Pancreas (tissue), 10 donors: ENCODE data around the gene PRKAB1. TPM values are rescaled to one million over a fixed set of nuclear protein-coding genes. Genes with fewer than 3 reads are reported as not detected.

Experiments used
- ATAC-seq, 4 donors: fragments of 200-7000 bp; cut with Tn5 transposase; one replicate each; pipeline versions ENCODE4 v1.8.0 to v1.9.1; 2020; ENCODE audit warnings: mild to moderate bottlenecking in 4 of 4, moderate library complexity in 4 of 4
- DNase-seq, 6 donors: peaks; one replicate each; pipeline ENCODE4 v3.0.0-alpha.2; 2020
- FAIRE-seq: peaks from 2 replicates; lab custom pipeline; 2012; peaks lifted over from hg19 to GRCh38; lab: Jason Lieb, UNC
- H3K27ac ChIP-seq, 4 donors: fragments of 200-600 bp; sonication (generic); 1 replicate in 3 of 4; 2 replicates in 1 of 4; pipeline versions ENCODE4 v1.5.0 to v1.8.0; 2020
- H3K27me3 ChIP-seq, 4 donors: fragments of 200-600 bp; one replicate each; pipeline ENCODE4 v1.8.0; 2021
- H3K36me3 ChIP-seq, 3 donors: fragments of 200-600 bp; sonication (generic) in 1 of 3; one replicate each; pipeline versions ENCODE4 v1.5.0 to v1.8.0; 2020 to 2021
- H3K4me1 ChIP-seq, 3 donors: fragments of 200-600 bp; one replicate each; pipeline ENCODE4 v1.8.0; 2021
- H3K4me3 ChIP-seq, 4 donors: fragments of 200-600 bp; sonication (generic) in 2 of 4; one replicate each; pipeline versions ENCODE4 v1.5.0 to v1.8.0; 2020 to 2021
- H3K9me3 ChIP-seq, 4 donors: fragments of 200-600 bp; one replicate each; pipeline ENCODE4 v1.8.0; 2021
- WGBS, 2 donors: extraction: QIAGEN DNeasy Blood & Tissue Kit; methylation state at CpG; one replicate each; pipeline ENCODE4 v1.1.7; 2013; 5-methylcytosine and 5-hydroxymethylcytosine counted together
- intact Hi-C, 3 donors: fragments of 100-400 bp; cut with DNase I; formaldehyde crosslinking; loops; one replicate each; pipeline versions ENCODE4 v1.11.1 to v1.14.2; 2022
- polyA plus RNA-seq, 2 donors: library from polyadenylated mRNA; stranded (reverse); fragments of 200-250 nt; gene quantifications; one replicate each; pipeline ENCODE4 v1.2.3, GENCODE V29; 2013
- total RNA-seq, 6 donors: library from RNA; stranded (reverse); fragmentation: NEBNext Ultra II Directional in 4 of 6; extraction: Animal tissue kit (Norgen Biotek cat#: 25700) in 4 of 6; gene quantifications; one replicate each; pipeline versions ENCODE4 v1.2.1 to v1.2.4, GENCODE V29; 2021 to 2023
- TF ChIP-seq, protein P1 (sequence below), 4 donors: fragments of 200-600 bp; sonication (generic) in 3 of 4; IDR thresholded peaks; one replicate each; pipeline versions ENCODE4 v1.5.0 to v1.8.0; 2021; ENCODE audit warnings: antibody characterized with exemption in 4 of 4
- donor health status: healthy with polysubstance abuse.
- donor health status: DM: no; HTN: no; CAD: no; lungs with moderate emphysema.
- donor health status: DM: no; HTN: no; CAD: no.
- donor health status: control.
- donor health status: control.
- donor health status: Bipolar disorder and iron deficiency.
- donor health status: DM: yes; HTN: yes; CAD: no.
- donor health status: DM: no; HTN: no; CAD: no.
- donor health status: DM: no; HTN: no; CAD: no.
- donor health status: DM: yes; HTN: yes; CAD: no.

Gene PRKAB1
- total and polyA plus RNA-seq, 8 donors: 12.4 to 38.2 (median 20.5) TPM

DNA sequence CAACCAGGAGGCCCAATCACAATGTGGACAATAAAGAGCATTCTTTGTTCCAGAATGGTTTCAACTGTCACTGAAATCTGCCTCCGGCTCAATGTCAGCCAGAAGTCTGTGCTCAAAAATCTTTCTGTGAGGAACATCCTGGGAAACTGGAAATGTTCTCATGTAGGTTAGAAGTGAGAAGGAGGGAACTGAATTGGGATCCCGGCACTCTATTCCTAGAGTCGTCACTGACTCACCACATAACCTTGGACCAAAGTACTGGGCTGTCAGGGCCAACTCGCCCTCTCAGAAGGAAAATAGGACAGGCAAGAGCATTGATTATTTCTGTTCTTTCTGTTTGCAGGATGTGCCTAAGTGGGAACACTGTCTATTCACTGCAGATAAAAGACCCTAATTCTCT lies 57.6 kb downstream of the PRKAB1 start:
- FAIRE-seq (no peak), DNase-seq (no peak), ATAC-seq (no peak)
- no peak overlapping the region for H3K4me3 ChIP-seq
- H3K27ac ChIP-seq: no peak overlapping the region
- H3K36me3 ChIP-seq: no peaks in the 10 kb centered on the region
- H3K4me1 ChIP-seq: no peaks in the 10 kb centered on the region
- TF ChIP-seq, protein P1, sequence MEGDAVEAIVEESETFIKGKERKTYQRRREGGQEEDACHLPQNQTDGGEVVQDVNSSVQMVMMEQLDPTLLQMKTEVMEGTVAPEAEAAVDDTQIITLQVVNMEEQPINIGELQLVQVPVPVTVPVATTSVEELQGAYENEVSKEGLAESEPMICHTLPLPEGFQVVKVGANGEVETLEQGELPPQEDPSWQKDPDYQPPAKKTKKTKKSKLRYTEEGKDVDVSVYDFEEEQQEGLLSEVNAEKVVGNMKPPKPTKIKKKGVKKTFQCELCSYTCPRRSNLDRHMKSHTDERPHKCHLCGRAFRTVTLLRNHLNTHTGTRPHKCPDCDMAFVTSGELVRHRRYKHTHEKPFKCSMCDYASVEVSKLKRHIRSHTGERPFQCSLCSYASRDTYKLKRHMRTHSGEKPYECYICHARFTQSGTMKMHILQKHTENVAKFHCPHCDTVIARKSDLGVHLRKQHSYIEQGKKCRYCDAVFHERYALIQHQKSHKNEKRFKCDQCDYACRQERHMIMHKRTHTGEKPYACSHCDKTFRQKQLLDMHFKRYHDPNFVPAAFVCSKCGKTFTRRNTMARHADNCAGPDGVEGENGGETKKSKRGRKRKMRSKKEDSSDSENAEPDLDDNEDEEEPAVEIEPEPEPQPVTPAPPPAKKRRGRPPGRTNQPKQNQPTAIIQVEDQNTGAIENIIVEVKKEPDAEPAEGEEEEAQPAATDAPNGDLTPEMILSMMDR (IDR thresholded peaks at IDR 0.05): no peak
- WGBS, 2 donors: 80 to 82% methylated on average over 4 of the region's 4 CpGs
- intact Hi-C loops: no loop called here
- H3K27me3 ChIP-seq: no peaks in the 10 kb centered on the region
- H3K9me3 ChIP-seq: no peaks in the 10 kb centered on the region

DNA sequence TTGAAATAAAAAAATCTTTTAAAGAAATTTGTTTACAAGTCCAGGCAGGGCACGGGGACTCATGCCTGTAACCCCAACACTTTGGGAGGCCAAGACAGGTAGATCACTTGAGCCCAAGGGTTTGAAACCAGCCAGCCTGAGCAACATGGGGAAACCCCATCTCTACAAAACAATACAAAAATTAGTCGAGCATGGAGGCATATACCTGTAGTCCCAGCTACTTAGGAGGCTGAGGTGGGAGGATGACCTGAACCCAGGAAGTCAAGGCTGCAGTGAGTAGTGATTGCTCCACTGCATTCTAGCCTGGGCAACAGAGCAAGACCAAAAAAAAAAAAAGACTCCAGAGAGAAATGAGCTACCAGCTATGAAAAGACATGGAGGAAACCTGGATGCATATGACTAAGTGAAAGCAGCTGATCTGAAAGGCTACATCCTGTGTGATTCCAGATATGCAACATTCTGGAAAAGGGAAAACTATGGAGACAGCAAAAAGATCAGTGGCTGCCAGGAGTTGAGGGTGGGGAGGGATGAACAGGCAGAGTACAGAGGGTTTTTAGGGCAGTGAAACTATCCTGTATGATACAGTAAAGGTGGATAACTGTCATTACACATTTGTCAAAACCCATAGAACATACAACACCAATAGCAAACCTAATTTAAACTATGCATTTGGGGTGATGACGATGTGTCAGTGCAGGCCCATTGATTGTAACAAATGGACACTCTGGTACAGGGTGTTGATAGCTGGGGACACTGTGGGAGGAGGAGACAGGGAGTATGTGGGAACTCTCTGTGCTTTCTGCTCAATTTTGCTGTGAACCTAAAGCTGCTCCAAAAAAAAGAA lies 59.9 kb downstream of the PRKAB1 start:
- no peaks in the 10 kb centered on the region for H3K36me3 ChIP-seq
- FAIRE-seq (no peak), ATAC-seq (no peak), DNase-seq (no peak)
- intact Hi-C loops: no loop called here
- H3K4me3 ChIP-seq: no peak overlapping the region
- no peak overlapping the region for H3K27ac ChIP-seq
- no peaks in the 10 kb centered on the region for H3K4me1 ChIP-seq
- H3K9me3 ChIP-seq: no peaks in the 10 kb centered on the region
- 85 to 99% methylated on average over 3 of the region's 3 CpGs for WGBS, 2 donors
- TF ChIP-seq, protein P1 (IDR thresholded peaks at IDR 0.05): no peak
- H3K27me3 ChIP-seq: no peaks in the 10 kb centered on the region

DNA sequence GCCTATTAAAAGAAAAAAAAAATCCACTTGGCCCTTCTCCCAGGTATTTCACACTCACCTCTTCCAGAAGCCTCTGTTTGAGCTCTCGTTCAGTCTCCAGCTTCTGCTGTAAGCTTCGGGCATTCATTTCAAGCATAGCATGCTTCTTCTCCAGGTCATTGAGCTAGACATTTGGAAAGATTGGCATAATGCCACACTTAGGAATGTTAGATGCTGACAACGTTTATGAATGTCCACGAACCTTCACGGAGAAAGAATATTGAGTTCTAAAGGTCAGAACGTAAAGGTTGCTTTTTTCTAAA lies 60.5 kb downstream of the PRKAB1 start:
- Histone ChIP-seq H3K4me1 (no peaks in the 10 kb centered on the region), H3K27me3 (no peaks in the 10 kb centered on the region), H3K9me3 (no peaks in the 10 kb centered on the region), H3K4me3 (no peak overlapping the region), H3K36me3 (no peaks in the 10 kb centered on the region), H3K27ac (no peak overlapping the region)
- ATAC-seq: no peak
- 61 to 65% methylated on average over 6 of the region's 6 CpGs for WGBS, 2 donors
- intact Hi-C loops: no loop called here
- TF ChIP-seq, protein P1 (IDR thresholded peaks at IDR 0.05): no peak
- FAIRE-seq: no peak
- no peak for DNase-seq

DNA sequence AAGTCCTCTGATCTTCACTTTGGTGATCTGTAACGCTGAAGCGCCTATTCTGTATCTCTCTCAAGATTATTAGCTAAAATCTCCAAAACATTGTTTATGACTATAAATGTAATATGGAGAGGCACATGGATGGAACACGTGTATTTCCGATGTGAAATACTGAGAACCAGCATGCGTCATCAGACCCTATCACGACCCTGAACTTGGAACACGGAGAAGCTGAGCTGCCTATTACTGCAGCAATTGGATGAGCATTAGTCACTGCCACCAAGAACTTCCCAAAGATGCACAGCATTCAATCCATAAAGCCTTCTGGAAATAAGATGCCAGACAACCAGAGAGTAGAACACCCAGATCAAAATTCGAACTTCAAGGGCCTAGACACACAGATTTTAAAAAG lies 61.9 kb downstream of the PRKAB1 start:
- TF ChIP-seq, protein P1 (IDR thresholded peaks at IDR 0.05): no peak
- 93 to 96% methylated on average over 8 of the region's 8 CpGs for WGBS, 2 donors

DNA sequence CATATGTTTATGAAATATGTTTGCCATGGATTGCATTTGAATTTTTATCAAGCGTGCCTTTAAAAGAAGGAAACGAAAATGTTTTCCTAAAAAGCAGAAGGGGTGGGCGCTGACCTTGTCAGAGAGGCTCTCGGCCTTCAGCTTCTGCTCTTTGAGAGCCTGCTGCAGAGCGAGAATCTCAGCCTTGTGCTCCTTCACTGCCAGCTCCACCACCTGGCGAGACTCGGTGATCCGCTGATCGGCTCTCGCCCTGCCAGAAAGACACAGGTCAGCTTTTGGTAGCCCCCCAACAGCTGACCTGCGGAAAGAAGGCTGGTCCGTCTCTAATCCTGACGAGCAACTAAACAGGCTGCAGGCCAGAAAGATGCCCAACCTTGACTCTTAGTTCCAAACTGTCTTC lies 62.4 kb downstream of the PRKAB1 start:
- no peaks in the 10 kb centered on the region for H3K9me3 ChIP-seq
- TF ChIP-seq, protein P1 (IDR thresholded peaks at IDR 0.05): no peak
- FAIRE-seq: no peak
- no peak overlapping the region for H3K27ac ChIP-seq
- no peaks in the 10 kb centered on the region for H3K36me3 ChIP-seq
- no peaks in the 10 kb centered on the region for H3K4me1 ChIP-seq
- H3K4me3 ChIP-seq: no peak overlapping the region
- no peaks in the 10 kb centered on the region for H3K27me3 ChIP-seq
- 91 to 92% methylated on average over 13 of the region's 13 CpGs for WGBS, 2 donors
- no peak for ATAC-seq
- intact Hi-C loops: no loop called here
- no peak for DNase-seq

More for the DNA sequence above, 61.9 kb downstream of the PRKAB1 start:
- intact Hi-C loops: no loop called here
- ATAC-seq (no peak), FAIRE-seq (no peak), DNase-seq (no peak)
- no peak overlapping the region for H3K4me3 ChIP-seq
- no peaks in the 10 kb centered on the region for H3K27me3 ChIP-seq
- no peaks in the 10 kb centered on the region for H3K36me3 ChIP-seq
- no peaks in the 10 kb centered on the region for H3K9me3 ChIP-seq
- no peak overlapping the region for H3K27ac ChIP-seq
- no peaks in the 10 kb centered on the region for H3K4me1 ChIP-seq
